GM18526 (cell line): Measurements from ENCODE around the gene RAB44.

Experiments used
- POLR2A ChIP-seq: IDR thresholded peaks from 3 replicates; pipeline ENCODE4 v1.6.1; 2011; ENCODE audit not compliant: insufficient read length; ENCODE audit errors: extremely low read depth

Gene RAB44

GRCh38 chr6:36742146-36742545 lies 44.5 kb downstream of the RAB44 start:
- no peak for TF ChIP-seq POLR2A

- TF ChIP-seq POLR2A, result no peak
Measured at GRCh38 chr6:36743032-36743431, 45.4 kb downstream of the RAB44 start.

- TF ChIP-seq POLR2A, result no peak
Measured at GRCh38 chr6:36743538-36744303, 46.1 kb downstream of the RAB44 start.

- no peak for TF ChIP-seq POLR2A
Measured at GRCh38 chr6:36744304-36744673, 46.7 kb downstream of the RAB44 start.

DNA sequence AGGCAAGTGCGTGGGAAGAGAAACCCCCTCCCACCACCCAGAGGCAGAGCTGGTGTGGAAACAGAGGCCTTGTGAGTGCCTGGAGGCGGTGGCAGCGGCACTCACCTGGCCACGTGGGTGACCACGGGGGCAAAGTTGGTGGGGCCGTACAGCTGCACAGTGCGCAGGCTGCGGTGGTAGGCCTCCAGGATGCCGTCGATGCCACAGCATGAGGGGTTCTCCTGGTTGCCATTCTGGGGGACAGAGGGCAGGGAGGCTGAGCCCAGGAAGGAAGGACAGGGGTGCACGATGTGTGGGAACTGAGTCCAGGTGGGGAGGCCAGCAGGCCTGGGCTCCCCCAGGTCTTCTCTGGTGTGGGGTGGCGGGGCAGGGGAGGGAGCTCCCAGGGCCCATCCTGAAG lies 47.7 kb downstream of the RAB44 start:
- TF ChIP-seq POLR2A, result no peak

GRCh38 chr6:36745836-36746235 lies 48.2 kb downstream of the RAB44 start:
- TF ChIP-seq POLR2A, result no peak

GRCh38 chr6:36746251-36746650 lies 48.6 kb downstream of the RAB44 start:
- TF ChIP-seq POLR2A, result no peak

DNA sequence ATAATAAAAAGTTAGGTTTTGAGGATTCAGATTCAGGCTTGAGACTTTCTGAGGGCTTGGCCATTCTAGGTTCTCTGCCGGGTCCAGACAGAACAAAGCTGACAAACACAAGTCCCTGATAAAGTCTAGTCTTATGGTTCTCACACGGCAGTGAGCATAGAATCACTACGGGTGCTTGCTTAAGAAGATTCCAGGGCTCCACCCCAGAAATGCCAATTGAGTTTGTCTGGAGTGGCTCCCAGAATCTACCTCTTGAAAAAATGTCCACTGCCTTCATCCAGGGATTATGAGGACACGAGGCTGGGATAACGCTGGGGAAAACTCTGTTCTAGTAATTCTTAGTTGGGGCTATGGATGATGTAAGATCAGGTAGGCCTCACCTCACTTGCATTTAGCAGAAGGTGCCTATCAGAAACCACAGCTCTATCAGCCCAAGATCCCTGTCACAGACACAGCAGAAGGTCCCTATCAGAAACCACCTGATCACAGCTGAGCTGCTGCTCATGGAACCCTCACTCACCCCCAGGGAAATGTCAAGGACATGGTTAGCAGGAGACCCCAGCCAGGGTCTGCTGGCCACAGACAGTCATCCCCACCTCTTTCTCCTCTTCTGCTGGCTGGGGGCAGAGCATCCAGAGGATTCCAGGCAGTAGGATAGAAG lies 52.3 kb downstream of the RAB44 start:
- no peak for TF ChIP-seq POLR2A

DNA sequence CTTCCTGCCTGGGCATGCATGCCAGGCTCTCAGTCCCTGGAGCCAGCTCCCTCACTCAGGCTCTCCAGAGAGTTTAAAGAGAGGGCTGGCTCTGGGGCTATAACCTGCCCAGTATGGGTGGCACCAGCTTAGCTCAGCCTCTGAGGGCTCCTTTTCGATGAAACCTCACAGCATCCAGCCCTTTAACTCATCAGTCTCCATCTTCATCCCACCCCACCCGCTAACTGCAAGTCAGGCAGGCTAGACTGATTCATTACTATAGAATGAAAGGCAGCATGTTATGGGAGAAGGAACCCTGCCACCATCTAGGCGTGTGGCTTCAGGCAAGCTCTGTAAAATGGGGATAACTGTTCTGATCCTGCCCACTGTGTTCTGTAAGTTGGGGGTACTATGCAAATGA lies 53.5 kb downstream of the RAB44 start:
- no peak for TF ChIP-seq POLR2A

GRCh38 chr6:36751833-36752186 lies 54.2 kb downstream of the RAB44 start:
- no peak for TF ChIP-seq POLR2A

DNA sequence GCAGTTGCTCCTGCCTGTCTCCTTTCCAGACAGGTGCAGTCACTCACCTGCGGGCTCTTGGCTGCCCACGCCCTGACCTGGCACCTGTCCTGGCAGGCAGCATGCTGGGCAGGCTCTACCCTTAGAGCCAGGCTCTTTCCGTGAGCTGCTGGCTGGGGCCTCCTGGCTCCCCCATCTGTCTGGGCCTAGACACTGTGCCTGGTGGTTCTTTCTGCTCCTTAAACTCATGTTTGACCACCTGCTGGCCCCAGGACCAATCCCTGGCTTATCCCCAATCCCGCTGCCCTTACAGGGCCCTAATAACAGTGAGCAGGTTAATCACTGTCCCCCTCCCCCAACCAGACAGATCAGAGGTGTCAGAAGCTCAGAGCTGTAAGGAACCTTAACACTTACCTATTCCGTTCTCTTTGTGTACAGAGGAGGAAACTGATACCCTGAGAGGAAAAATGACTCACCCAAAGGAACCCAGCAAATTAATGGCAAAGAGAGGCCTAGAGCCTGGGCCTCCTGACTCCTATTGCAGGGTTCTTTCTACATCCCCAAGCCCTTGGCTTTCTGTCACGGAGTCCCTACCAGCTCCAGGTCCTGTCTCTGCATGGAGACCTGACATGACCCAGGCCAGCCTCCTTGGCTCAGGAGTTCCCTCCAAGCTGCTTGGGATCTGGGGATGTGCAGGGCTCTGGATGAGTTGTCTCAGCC lies 54.7 kb downstream of the RAB44 start:
- no peak for TF ChIP-seq POLR2A

DNA sequence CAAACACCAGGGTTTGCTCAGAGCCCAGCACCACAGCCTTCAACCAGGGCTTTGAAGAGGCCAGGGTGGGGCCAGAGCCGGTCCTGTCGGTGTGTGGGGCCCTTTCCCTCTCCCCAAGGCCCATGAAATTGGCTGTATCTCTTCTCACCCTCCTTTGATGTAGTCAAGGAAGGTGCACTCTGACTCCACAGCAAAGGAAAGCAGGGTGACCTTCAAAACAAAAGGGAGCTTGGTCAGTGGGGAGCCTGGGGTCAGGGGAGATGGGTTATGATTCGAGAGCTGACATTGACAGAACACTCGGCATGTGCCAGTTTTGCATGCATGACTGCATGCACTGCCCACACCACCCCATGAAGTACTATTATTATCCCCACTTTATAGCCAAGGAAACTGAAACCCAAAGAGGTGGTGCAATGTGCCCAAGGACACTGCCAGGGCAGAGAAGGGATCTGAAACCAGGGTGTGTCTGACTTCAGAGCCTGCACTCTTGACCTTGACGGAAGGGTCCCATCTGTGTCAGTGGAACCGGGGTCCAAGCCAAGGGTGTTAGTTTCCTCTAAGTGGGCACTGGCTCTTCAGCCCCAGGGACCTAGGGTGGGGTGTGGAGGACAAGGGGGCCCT lies 55.4 kb downstream of the RAB44 start:
- no peak for TF ChIP-seq POLR2A

DNA sequence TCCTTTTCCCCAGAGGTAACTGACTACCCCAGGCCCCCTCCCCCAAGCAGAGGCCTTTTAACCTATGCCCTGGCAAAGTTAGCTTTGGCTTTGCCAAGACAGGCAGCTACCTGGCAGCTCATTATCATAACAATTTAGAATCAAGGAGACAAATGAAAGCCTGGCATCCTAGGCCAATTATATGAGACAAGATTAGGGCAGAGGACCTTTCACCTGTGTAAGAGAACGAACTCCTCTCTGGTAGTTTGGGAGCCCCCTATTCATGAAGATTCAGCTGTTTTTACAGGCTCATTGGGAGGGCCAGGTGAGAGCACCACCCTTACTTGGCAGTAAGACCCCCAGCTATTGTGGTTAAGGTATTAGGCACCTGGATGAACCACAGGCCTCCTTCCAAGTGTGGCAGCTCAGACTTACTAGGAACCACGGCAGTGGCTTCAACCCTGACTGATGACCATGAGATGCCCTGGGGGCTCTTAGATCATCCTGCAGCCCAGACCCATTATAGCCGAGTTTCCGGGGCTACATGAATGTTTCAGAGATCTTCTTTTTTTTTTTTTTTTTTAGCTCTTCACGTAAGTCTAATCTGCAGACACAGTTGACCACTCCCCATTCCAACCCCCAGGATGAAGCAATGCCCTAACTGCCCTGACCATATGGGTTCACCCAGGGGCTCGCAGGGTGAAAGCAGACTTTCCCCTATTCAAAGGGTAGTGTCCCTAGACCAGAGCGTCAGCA lies 56.2 kb downstream of the RAB44 start:
- TF ChIP-seq POLR2A, result no peak

GRCh38 chr6:36754582-36755434 lies 57.2 kb downstream of the RAB44 start:
- TF ChIP-seq POLR2A, result no peak
